ENCODE results near the gene PDZD2.

PDZD2 gene

GRCh38 chr5:31692561-31693221 lies 53.8 kb downstream of the PDZD2 start:
- Mint-ChIP-seq H3K36me3 (no peaks in the 10 kb centered on the region), H3K27ac (no peak overlapping the region), H3K4me3 (no peak overlapping the region), H3K4me1 (ENCODE audit: low read depth) (no peaks in the 10 kb centered on the region), H3K9me3 (ENCODE audit: low read depth) (no peaks in the 10 kb centered on the region), H3K27me3 (peaks cover 1% of the 10 kb centered on the region)

DNA sequence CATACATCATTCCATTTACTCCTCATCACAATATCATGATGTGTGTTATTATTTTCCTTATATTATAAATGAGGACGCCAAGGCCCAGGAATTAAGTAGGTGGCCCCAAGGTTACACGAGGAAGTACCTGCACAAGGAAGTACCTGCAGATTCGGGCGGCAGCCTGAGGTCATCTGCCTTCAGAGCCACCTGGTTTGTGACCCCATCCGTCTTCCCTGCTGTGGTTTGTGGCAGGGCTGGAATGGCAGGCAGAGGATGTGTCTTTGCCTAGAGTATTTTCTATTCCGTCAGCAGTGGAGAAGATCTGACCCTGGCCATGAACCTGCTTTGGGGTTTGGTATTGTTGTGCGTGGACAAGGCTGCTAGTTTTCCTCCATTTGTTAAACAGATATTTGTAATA lies 59.7 kb downstream of the PDZD2 start:
- H3K36me3 Mint-ChIP-seq = no peaks in the 10 kb centered on the region
- H3K4me1 Mint-ChIP-seq (ENCODE audit: low read depth) = no peaks in the 10 kb centered on the region
- H3K27me3 Mint-ChIP-seq = peaks cover 7% of the 10 kb centered on the region
- H3K9me3 Mint-ChIP-seq (ENCODE audit: low read depth) = no peaks in the 10 kb centered on the region
- H3K27ac Mint-ChIP-seq = no peak overlapping the region
- H3K4me3 Mint-ChIP-seq = no peak overlapping the region

- Mint-ChIP-seq H3K36me3 (no peaks in the 10 kb centered on the region), H3K4me1 (ENCODE audit: low read depth) (no peaks in the 10 kb centered on the region), H3K27ac (no peak overlapping the region), H3K27me3 (peaks cover 7% of the 10 kb centered on the region), H3K9me3 (ENCODE audit: low read depth) (no peaks in the 10 kb centered on the region), H3K4me3 (no peak overlapping the region)
Measured at GRCh38 chr5:31701642-31702299, 62.8 kb downstream of the PDZD2 start.

GRCh38 chr5:31702712-31703111 lies 63.8 kb downstream of the PDZD2 start:
- Mint-ChIP-seq H3K4me1 (ENCODE audit: low read depth) (no peaks in the 10 kb centered on the region), H3K27me3 (peaks cover 7% of the 10 kb centered on the region), H3K4me3 (no peak overlapping the region), H3K9me3 (ENCODE audit: low read depth) (no peaks in the 10 kb centered on the region), H3K27ac (no peak overlapping the region), H3K36me3 (no peaks in the 10 kb centered on the region)

DNA sequence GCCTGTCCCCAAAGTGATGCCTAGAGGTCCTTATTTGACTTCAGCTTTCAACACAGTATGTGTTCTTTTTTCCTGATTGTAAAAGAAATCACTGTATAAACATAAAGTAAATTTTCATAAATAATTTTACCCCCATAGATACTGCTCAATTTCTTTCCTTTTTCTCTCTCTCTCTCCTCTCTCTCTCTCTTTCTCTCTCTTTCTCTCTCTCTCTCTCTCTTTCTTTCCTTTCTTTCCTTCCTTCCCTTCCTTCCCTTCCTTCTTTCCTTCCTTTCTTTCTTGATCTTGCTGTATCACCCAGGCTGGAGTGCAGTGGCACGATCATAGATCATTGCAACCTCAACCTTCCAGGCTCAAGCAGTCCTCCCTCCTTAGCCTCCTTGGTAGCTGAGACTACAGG lies 64.8 kb downstream of the PDZD2 start:
- Mint-ChIP-seq H3K27me3 (peaks cover 7% of the 10 kb centered on the region), H3K4me3 (no peak overlapping the region)

DNA sequence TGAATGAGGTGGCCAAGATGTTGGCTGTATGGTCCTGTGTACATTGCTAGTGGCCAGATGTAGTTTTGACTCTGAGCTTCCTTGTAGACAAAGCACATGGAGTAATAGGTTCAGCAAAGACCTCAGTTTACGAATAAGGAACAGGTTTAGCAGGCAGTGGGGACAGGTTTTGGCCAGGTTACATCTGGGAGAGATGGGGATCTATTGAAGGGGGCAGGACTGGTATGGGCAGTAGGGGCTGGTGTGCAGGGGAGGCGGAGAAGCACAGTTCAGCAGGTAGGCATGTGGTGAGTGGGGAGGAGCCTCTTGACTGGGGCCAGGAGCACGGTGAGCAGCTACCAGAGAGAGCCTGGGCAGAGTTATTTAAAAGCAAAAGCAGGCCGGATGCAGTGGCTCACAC lies 67.3 kb downstream of the PDZD2 start:
- Mint-ChIP-seq H3K27me3 (peaks cover 1% of the 10 kb centered on the region), H3K4me1 (ENCODE audit: low read depth) (no peaks in the 10 kb centered on the region), H3K27ac (no peak overlapping the region)

More for the DNA sequence above, 64.8 kb downstream of the PDZD2 start:
- H3K4me1 Mint-ChIP-seq (ENCODE audit: low read depth) = no peaks in the 10 kb centered on the region
- no peaks in the 10 kb centered on the region for H3K36me3 Mint-ChIP-seq
- no peaks in the 10 kb centered on the region for H3K9me3 Mint-ChIP-seq (ENCODE audit: low read depth)
- H3K27ac Mint-ChIP-seq = no peak overlapping the region

GRCh38 chr5:31707329-31707728 lies 68.4 kb downstream of the PDZD2 start:
- no peak overlapping the region for H3K4me3 Mint-ChIP-seq
- H3K27me3 Mint-ChIP-seq = no peaks in the 10 kb centered on the region
- no peak overlapping the region for H3K27ac Mint-ChIP-seq
- no peaks in the 10 kb centered on the region for H3K36me3 Mint-ChIP-seq
- H3K4me1 Mint-ChIP-seq (ENCODE audit: low read depth) = no peaks in the 10 kb centered on the region
- H3K9me3 Mint-ChIP-seq (ENCODE audit: low read depth) = no peaks in the 10 kb centered on the region

More for the DNA sequence above, 67.3 kb downstream of the PDZD2 start:
- no peaks in the 10 kb centered on the region for H3K36me3 Mint-ChIP-seq
- no peak overlapping the region for H3K4me3 Mint-ChIP-seq
- H3K9me3 Mint-ChIP-seq (ENCODE audit: low read depth) = no peaks in the 10 kb centered on the region

GRCh38 chr5:31708089-31708488 lies 69.2 kb downstream of the PDZD2 start:
- H3K27me3 Mint-ChIP-seq = no peaks in the 10 kb centered on the region
- H3K27ac Mint-ChIP-seq = no peak overlapping the region
- no peaks in the 10 kb centered on the region for H3K9me3 Mint-ChIP-seq (ENCODE audit: low read depth)
- no peak overlapping the region for H3K4me3 Mint-ChIP-seq
- H3K4me1 Mint-ChIP-seq (ENCODE audit: low read depth) = no peaks in the 10 kb centered on the region
- H3K36me3 Mint-ChIP-seq = no peaks in the 10 kb centered on the region

DNA sequence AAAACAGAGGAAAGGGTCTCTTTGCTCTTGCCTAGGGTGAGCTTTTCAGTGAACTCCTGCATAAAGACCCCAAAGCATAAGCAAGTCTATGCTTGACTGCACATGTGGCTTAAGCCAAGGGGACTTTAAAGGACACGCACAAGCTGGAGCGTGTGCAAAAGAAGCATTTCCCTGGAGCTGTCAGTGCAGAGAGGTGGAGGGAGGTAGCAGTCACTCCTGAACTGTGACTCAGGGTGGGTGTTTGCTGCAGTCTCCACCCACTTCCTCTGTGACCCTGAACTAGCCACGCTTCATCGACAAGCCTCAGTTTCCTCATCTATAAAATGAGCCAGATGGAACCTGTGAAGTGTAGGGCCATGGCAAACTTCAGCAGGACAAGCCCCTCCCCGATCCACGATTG lies 72.4 kb downstream of the PDZD2 start:
- Mint-ChIP-seq H3K4me3 (no peak overlapping the region), H3K4me1 (ENCODE audit: low read depth) (no peaks in the 10 kb centered on the region), H3K9me3 (ENCODE audit: low read depth) (no peaks in the 10 kb centered on the region), H3K27ac (no peak overlapping the region), H3K36me3 (no peaks in the 10 kb centered on the region), H3K27me3 (no peaks in the 10 kb centered on the region)

DNA sequence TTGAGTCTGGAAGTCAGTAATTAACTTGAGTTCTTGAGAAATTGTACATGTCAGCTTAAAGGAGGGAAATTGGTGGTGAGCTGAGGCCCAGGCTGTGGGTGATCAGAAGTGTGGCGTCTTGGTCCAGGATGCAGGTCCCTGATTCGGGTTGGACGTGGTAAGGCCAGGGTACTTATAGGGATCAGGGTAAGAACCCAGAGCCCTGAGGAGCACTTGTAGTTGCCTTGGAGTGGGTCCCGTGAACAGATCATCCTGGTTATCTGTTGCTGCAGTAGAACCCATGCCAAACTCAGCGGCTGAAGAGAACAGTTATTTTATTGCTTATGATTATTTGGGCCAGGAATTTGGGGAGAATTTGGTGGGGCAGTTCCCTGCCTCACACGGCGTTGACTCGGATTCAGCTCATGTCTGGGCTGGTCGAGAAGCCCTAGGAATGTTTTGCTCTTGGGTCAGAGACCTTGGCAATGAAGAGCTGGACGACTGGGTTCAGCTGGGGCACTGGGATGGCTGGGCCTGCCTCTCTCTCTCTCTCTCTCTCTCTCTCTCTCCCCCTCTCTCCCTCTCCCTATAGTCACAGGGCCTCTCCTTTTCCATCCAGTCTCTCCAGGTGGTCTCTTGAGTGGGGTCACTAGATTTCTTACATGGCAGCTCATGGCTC lies 73.1 kb downstream of the PDZD2 start:
- Mint-ChIP-seq H3K36me3 (no peaks in the 10 kb centered on the region), H3K27me3 (no peaks in the 10 kb centered on the region), H3K4me3 (no peak overlapping the region), H3K27ac (no peak overlapping the region), H3K4me1 (ENCODE audit: low read depth) (no peaks in the 10 kb centered on the region), H3K9me3 (ENCODE audit: low read depth) (no peaks in the 10 kb centered on the region)

GRCh38 chr5:31717561-31717960 lies 78.6 kb downstream of the PDZD2 start:
- H3K9me3 Mint-ChIP-seq (ENCODE audit: low read depth) = no peaks in the 10 kb centered on the region
- H3K4me1 Mint-ChIP-seq (ENCODE audit: low read depth) = no peaks in the 10 kb centered on the region
- H3K36me3 Mint-ChIP-seq = no peaks in the 10 kb centered on the region
- peaks cover 3% of the 10 kb centered on the region for H3K27me3 Mint-ChIP-seq
- H3K4me3 Mint-ChIP-seq = no peak overlapping the region
- H3K27ac Mint-ChIP-seq = no peak overlapping the region

DNA sequence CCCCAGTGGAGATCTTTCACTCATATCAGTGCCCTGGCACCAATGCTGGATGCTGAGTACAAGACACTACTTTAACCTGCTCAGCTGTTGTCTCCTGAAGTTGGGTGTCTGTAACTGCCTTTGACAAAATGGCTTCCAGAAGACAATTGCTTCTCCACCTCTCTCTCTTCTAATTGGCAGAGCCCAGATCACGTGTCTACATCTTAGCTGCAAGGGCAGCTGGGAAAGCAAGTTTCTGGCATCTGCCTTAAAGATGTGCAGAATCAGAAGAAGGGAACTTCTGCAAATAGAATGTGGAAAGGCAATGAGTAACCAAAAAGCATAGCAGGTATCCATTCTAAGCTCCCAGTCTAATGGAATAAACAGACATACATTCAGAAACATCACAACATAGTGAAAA lies 81.1 kb downstream of the PDZD2 start:
- Mint-ChIP-seq H3K27me3 (peaks cover 5% of the 10 kb centered on the region), H3K27ac (no peak overlapping the region), H3K36me3 (no peaks in the 10 kb centered on the region), H3K4me1 (ENCODE audit: low read depth) (no peaks in the 10 kb centered on the region), H3K4me3 (no peak overlapping the region), H3K9me3 (ENCODE audit: low read depth) (no peaks in the 10 kb centered on the region)

DNA sequence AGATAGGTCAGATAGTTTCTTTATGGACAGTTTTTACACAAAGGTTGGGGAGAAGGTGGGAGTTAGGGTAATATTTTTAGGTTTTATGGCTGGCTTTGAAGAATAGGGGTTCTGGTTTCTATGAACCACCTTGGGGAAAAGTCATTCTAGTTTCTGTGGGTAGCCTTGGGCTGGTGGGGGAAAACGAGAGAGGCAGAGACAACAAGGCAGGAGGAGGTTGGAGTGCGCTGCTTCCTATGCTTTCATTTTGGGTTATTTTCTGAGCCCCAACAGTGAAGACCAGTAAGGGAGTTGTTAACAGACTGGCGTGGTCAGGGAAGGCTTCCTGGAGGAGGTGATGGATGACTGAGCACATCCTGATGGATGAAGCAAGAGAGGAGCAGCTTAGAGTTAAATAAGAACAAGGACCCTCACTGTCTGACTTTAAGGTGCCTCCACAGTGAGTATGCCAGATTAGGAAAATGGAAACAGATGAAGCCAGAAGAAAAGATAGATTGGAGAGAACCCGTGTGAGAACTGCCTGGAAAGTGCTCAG lies 81.9 kb downstream of the PDZD2 start:
- Mint-ChIP-seq H3K27me3 (peaks cover 5% of the 10 kb centered on the region), H3K4me3 (no peak overlapping the region), H3K4me1 (ENCODE audit: low read depth) (no peaks in the 10 kb centered on the region), H3K36me3 (no peaks in the 10 kb centered on the region), H3K9me3 (ENCODE audit: low read depth) (no peaks in the 10 kb centered on the region), H3K27ac (no peak overlapping the region)

GRCh38 chr5:31722111-31722510 lies 83.2 kb downstream of the PDZD2 start:
- Mint-ChIP-seq H3K27ac (no peak overlapping the region), H3K4me3 (no peak overlapping the region), H3K27me3 (peaks cover 5% of the 10 kb centered on the region), H3K36me3 (no peaks in the 10 kb centered on the region), H3K4me1 (ENCODE audit: low read depth) (no peaks in the 10 kb centered on the region), H3K9me3 (ENCODE audit: low read depth) (no peaks in the 10 kb centered on the region)

DNA sequence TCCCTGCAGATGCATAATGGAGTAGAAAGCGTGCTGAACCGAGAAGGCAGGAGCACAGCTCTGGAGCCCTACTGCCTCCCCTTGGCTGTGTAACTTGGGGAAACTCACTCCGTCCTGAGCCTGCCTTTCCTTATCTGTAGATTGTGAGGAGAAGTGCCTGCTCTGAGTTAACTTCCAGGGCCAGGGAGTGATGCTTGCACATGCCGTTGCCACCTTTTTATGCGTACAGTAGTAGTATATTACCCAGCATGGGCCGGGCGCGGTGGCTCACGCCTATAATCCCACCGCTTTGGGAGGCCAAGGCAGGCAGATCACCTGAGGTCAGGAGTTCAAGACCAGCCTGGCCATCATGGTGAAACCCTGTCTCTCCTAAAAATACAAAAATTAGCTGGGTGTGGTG lies 87.1 kb downstream of the PDZD2 start:
- H3K4me1 Mint-ChIP-seq (ENCODE audit: low read depth) = no peaks in the 10 kb centered on the region
- H3K27ac Mint-ChIP-seq = no peak overlapping the region
- no peak overlapping the region for H3K4me3 Mint-ChIP-seq
- H3K36me3 Mint-ChIP-seq = no peaks in the 10 kb centered on the region
- no peaks in the 10 kb centered on the region for H3K9me3 Mint-ChIP-seq (ENCODE audit: low read depth)
- H3K27me3 Mint-ChIP-seq = peaks cover 2% of the 10 kb centered on the region
